T follicular helper cell (primary cell): ENCODE data around the gene ADRA2B.

Experiments
- DNase-seq: peaks from one replicate; pipeline ENCODE4 v3.0.0-alpha.2; 2020; ENCODE audit warnings: low read depth

Gene ADRA2B

DNA sequence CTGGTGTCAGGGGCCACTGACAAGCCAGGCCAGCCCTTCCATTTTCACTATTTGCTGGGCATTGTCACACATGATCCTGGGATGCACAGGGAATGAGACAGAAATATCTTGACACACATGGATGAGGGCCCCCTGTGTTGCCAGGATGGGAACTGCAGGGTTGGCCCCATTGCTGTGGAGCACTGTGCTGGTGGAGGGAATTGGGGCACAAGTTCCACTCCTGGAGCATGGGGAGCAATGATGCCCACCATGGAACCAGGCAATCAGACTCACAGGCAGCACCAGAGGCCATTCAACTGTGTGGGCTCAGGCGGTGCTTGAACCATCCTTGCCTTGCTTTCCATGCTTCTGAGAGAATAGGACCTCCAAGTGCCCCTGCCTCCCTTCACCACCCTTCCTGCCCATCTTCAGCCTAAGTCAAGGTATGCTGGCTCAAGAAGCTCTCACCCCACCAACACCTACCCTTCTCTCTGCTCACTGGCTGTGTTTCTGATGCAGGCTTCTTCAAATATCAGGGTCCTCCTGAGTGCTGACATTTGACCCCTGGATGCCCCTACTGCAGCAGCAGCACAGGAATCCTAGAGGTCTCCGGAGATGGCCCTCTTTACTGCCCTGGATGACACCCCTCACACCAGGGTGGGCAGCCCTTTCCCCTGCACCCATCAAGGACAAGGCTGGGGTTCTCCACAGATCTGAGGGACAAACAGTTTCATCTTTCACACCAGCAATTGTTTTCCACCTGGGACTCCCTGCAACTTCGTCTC, 11.0 kb downstream of the ADRA2B start:
- DNase-seq, result no peak

DNA sequence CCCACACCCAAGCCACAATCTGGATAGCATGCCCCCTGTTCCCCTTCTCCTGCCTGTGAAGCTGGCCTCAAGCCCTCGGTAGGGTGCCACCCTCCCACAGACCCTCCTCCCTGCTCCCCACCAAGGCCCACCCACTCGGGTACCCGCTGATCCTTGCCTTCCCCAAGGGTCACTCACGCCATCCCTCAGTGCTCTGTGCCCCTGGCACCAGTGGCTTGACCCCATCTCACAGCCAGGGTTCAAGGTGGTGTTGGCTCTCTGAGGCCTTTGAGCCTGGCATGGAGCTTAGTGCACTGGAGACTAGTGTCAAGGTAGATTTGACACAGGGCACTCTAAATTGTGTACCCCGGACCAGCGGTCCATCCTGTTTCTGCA, 11.9 kb downstream of the ADRA2B start:
- no peak for DNase-seq

DNA sequence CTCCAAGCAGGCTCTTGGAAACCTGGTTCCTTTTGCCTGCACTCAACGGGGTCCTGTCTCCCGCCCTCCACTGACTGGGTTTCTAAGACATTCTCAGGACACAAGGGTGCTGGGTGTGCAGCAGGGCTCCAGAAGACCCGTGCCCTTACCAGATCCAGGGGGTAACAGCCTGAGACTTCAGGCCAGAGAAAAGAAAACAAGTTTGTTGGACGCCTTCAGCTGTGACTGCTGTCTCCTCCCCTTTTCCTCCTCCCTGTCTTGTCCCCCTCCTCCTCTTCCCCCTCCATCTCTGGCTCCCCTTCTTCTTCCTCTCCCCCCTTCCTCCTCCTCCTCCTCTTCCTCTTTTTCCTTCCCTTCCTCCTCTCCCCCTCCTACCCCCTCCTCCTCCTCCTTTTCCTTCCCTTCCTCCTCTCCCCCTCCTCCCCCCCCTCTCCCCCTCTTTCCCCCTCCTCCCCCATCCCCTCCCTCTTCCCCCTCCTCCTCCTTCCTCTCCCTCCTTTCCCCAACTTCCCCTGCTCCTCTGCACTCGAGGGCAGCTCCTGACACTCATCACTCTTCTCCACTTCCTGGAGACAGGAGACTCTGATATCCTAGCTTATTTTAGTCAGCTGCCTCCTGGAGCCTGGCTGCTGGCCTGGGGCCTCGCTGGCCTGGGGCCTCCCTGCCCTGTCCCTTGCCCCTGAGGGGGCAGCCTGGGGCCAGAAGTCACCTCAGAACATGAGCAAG, 12.4 kb downstream of the ADRA2B start:
- no peak for DNase-seq

DNA sequence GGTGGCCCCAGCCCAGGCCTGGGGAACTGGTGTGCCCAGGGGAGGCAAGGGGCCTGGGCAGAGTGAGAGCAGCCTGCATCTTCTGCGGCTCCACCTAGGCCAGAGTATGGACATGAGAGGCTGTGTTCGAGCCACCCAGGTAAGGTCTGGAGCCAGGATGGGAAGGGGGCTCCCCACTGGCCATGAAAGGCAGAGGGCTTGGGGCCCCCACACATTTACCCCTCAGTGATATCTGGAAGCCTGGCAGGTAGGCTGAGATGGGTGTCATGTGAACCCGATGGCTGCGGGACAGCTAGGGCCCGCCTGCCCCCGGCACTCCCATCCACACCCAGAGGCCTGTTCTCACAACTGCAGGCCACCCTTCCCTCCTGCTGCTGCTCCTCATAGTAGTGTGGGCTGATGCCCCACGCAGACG, 13.2 kb downstream of the ADRA2B start:
- no peak for DNase-seq

DNA sequence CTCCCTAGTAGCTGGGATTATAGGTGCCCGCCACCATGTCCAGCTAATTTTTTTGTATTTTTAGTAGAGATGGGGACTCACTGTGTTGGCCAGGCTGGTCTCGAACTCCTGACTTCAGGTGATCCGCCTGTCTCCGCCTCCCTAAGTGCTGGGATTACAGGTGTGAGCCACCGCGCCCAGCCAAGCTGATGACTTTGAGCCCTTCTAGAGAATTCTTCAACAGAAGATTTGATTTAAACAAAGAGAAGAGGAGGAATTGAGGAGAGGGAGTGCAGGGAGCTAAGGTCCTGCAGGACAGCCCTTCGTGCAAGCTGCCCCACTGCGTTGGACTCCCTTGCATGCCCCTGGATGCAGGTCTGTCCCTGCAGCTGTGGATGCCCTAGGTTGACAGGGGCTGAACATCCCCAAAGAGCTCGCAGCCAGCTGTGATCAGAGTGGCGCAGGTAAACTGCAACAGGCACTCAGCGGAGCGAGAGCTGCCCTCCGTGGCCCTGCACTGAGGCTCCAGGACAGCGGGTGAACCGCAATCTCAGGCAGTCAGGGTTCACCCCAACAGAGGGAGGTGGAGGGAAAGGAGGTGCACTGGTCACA, 13.7 kb downstream of the ADRA2B start:
- DNase-seq, result no peak

DNA sequence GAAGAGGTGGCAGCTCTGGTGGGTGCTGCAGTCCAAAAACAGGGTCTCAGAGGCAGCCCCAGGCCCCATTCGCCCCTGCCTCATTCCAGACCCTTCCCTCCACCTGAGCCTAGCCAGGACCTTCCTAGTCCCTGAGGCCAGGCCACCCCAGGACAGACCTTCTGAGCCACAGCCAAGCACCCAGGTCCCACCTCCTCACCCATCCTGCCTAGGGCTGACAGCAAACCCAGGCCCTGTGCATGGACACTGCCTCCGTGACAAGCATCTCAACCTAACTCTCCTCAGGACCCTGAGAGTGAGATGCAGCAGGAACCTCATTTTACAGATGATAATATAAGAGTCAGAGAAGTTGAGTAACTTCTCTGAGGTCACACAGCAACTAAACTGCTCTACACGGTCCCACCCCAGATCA, 15.5 kb downstream of the ADRA2B start:
- DNase-seq, result no peak

DNA sequence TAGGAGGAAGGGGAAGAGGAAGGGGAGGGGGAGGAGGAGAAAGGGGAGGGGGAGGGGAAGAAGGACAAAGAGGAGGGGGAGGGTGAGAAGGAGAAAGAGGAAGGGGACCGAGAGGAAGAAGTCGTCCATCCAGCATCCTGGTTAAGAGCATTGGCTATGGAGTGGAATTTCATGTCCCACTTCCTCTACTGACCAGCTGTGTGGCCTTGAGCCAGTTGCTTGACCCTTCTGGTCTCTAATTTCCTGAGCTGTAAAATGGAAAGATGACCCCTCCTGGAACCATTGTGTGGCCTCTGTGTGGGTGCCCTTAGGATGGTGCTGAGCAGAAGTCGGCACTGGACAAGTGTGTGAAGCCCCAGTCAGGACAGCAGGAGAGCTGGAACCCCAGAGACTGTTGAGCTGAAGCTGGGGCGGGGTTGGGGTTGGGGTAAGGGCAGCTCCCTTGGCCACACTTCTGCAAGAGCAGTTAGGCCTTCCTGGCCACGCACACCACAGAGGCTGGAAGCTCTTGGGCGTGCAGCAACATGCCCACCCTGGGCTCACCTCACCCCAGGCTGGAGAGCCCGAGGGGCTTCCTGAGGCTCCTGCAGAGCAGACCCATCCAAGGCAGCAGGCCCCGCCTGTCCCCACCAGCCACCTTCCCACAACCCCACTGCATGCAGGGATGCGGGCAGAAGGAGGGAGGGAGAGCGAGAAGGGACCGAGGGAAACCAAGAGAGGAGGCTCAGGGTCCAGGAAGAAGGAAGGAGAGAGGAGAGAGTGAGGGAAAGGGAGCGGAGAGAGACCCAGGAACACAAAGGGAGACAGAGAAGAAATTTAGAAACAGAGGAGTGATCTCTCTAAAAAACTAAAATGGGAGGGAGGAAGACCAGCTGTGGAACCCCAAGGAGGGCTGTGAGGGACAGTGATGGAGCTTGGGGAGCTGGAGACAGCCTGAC, 16.2 kb downstream of the ADRA2B start:
- DNase-seq, result no peak

DNA sequence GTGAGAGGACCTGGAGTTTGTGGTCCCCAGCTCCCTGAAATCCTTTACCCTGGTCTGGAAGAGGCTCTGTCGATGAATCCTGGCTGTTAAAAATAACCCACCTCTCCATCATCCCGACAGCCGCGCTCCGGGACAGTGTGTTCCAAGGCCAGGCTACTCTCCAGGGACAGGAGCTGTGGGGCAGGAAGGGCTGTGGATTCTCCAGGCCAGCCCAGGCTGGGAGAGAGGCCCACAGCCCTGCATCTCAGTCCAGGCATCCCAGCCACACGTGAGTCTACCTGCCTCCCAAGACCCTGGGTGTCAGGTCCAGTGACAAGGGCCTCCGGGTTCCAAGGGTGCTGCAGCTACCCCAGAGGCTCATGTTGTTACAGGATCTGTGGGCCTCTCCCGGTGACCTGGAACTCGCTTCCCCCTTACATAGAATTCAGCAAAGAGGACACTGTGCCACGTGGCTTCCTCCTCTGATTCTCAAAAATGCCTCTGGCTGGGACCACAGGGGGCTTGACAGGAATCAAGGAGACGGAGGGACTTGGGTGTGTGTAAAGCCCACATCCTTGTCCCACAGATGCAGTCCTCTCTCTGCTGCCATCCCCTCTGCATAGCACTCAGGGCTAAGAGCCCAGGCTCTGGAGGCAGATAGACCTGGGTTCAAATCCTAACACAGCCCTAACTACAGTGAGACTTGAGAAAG, 17.3 kb downstream of the ADRA2B start:
- no peak for DNase-seq

DNA sequence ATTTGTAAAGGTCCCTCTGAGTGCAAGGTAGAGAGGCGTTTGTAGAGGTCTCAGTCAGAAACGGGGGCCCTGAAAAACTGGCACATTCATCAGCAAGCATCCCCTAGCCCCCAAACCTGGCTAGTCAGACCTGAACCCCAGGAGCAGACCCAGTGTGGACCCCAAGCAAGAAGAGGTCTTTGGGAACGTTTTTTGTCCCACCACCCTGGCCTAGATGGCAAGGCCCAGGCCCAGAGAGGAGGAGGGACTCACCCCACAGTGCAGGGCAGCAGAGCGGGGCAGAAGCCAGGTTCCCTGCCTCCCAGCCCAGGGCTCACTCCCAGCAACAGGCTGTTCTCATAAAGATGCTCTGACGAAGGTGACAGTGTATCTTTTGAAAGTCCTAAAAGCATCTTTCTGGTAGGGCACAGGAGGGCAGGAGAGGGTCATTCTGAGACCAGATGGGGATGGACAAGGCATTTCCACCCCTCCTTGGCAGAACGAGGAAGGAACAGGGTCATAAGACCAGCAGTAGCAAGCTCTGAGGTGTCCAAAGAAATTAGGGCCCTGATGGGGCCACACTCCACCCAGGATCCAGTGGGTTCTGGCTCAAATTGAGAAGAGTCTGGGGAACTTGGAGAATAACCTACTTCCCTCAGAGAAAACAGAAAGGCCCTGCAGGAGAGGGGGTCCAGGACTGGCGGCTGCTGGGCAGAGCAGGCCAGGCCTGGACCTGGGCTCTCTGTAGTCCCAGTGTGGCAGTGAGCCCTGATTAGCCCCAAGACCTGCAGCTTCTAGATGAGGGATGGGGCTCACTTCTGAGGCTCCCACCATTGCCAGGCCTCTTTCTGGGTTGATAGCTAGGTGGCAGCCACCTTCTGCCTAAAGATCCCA, 18.2 kb downstream of the ADRA2B start:
- DNase-seq, result no peak

DNA sequence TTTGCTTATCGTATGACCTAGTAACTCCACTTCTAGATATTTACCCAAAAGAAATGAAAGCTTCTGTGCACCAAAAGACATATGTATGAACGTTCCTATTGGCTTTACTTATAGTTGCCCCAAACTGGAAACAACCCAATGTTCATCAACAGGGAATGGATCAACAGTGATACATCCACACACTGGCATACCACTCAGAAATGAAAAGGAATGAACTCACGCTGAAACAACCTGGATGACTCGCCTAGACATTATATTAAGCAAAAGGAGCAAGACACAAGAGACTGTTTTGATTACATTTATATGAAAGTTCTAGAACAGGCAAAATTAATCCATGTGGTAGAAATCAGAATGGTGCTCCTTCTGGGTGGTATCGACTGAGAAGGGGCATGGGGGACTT, 18.9 kb downstream of the ADRA2B start:
- DNase-seq, result no peak

DNA sequence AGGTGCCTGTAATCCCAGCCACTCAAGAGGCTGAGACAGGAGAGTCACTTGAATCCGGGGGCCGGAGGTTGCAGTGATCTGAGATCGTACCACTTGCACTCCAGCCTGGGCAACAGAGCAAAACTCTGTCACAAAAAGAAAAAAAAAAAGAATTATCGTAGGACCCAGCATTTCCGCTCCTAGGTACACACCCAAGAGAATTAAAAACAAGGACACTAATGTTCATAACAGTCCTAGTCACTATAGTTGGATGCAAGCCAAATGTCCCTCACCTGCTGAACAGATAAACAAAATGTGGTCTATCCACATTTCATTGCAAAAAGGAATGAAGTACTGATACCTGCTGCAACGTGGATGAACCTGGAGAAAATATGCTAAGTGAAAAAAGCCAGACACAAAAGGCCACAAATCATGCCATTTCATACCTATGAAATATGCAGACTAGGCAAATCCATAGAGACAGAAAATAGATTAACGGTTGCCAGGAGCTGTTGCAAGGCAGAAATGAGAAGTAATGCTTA, 21.2 kb downstream of the ADRA2B start:
- no peak for DNase-seq

DNA sequence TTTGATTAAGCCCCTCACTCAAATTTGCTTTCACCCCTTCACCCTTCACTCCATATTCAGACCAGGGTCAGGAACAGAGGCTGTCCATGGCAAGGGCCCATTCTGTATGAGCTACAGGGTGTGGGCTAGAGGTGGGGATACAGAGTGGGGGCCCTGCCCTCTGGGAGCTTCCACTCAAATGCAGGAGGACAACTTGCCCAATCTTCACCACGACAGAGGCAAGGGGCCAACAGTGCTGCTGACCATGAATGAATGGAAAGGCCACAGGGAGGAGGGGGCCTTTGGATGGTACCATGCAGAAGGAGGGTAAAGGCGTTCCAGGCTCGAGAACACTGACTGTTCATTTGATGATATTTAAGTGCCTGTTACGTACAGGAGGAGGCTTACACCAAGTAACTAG, 22.8 kb downstream of the ADRA2B start:
- DNase-seq, result no peak

DNA sequence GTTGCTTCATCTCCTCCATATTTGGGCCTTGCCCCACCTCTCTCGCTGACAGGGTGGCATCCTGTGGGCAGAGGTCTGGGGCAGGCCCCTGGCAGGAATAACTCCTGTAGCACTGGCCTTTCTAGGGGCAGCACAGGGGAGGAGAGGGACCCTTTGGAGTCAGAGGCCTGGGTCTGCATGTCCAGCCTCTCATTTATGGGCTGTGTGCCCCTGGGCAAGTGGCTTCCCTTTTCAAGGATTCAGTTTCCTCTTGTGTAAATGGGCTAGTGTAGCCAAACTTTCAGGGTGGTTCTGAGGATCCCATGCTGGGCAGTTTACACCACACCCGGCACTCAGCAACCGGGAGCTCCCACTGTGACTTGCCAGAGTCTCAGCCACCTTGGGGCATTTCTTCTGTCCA, 23.4 kb downstream of the ADRA2B start:
- no peak for DNase-seq

DNA sequence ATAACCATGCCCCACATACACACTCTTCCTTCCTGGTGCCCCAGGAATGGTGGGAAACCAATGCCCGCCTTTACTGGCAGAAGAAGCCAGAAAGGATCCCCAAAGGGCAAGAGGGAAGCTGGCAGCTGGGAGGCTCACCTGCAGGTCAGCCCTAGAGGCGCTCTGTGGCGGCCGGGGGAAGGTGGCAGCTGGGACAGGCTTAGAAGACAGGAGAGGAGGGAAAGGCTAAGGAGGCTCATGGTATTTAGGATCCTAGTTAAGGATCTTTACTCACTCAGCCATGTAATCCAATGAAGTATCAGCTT, 23.8 kb downstream of the ADRA2B start:
- DNase-seq, result no peak

DNA sequence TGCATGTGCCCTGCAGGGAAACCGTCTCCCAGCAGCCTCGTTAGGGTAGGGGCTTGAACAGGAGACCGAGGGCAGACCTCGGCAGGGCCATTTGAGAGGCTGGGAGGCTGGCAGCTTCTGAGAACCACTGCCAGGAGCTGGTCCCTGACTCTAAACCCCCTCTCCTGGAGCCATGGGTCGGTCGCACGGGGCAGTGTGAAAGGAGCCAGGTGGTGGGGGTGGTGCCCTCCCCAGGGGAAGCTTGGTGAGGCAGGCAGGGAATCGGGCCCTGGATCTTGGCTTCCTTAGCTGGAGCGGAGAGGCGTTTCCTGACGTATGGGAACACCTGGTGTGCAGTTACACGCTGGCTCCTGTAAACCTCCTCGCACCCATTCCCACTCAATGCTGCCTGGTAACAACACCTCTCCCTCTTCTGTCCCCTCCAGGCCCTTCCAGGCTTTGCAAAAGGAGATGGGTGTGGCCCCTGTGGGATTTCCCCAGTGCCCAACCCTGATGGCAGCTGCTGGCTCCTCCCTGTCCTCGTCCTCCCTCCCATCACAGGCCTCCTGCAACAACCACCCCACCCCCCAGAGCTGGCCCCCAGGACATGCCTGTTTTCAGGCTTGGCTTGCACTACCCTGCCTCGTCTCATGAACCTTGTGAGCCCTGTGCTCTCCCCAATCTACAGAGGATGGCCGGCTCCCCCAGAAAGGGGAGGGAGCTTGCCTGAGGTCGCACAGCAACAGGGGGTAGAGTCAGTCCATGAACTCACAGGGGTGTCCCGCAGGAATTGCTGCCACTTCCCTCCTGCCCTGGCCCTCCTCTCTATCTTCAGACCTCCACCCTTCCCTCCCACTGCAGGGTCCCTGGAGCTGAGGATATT, 24.4 kb downstream of the ADRA2B start:
- no peak for DNase-seq

DNA sequence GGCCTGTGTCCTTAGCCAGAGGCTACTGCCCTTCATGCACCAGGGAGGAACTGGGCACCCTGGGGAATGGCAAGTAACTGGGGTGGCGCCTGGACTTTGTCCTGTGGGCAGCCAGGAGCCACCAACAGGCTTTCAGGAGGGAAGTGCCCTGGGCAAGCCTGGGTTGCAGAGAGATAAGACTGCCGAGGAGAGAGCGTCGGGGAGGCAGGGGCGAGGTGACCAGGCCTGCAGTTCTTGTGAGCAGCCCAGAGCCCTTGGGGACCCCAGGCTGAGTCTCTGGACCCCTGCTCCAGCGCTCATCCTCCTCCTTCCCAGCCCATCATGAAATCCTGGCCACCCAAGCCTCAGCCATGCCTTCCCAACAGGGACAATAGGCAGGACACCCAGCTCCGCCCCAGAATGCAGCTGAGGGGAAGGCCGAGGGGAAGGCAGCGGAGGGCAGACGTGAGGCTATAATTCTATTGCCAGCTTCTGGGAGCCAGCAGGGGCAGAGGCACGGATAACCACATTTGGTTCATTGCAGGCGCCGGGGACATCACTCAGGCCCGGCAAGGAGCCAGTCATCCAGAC, 25.1 kb downstream of the ADRA2B start:
- no peak for DNase-seq

DNA sequence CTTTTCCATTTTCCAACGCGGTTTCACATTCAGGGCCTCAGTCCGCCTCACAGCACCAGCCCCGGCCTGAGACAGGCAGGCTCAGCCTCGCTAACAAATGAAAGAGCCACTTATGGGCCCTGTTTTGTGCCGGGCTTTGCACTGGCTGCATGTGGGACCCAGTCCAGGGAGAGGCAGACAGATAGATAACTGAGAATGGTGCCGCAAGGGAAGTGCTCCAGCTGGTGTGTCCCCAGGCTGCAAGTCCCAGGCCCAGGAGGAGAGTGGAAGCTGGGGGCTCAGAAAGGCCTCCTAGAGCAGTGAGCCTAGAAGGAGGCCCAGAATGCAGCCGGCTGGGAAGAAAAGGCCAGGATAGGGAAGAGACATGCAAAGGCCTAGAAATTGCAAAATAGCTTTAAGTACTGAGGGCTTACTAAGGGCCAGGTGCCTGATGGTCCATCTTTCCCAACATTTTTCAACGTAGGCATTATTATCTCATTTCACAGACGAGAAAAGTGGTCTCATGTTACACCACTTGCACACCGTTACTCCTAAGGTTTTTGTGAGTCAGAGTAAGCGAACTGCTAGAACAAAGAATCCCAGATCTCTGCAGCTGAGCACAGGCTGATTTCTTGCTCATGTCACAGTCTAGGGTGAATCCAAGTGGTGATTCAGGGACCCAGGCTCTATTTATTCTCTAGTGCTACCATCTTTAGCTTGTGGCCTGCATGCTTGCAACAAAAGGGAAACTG, 26.0 kb downstream of the ADRA2B start:
- DNase-seq, result no peak
